PC-3 (cell line): ENCODE results near the gene LITAF. TPM values are rescaled to one million over a fixed set of nuclear protein-coding genes. Genes with fewer than 3 reads are reported as not detected.

Source experiments
- ATAC-seq: fragments of 200-7000 bp; cut with Tn5 transposase; 2 replicates; pipeline ENCODE4 v1.9.1; 2020; ENCODE audit warnings: mild to moderate bottlenecking, moderate library complexity
- BruUV-seq: library from RNA; stranded (reverse); fragments of 400-500 nt; replicated peaks from 2 replicates; lab custom pipeline; 2021; lab: Mats Ljungman, UMichigan
- CTCF ChIA-PET: fragments of 300-600 bp; sonication (Branson Sonifier 250); formaldehyde crosslinking; loops from one replicate; lab custom pipeline; 2022; ENCODE audit warnings: antibody characterized with exemption; lab: Charles Lee
- POLR2A ChIA-PET: fragments of 300-600 bp; sonication (Branson Sonifier 250); formaldehyde crosslinking; loops from one replicate; lab custom pipeline; 2022; ENCODE audit warnings: antibody characterized with exemption; ENCODE audit not compliant: unreplicated experiment; lab: Charles Lee
- DNase-seq: peaks from one replicate; pipeline ENCODE4 v3.0.0-alpha.2; 2015
- H2AFZ ChIP-seq: fragments of 300-600 bp; sonication (generic); 2 replicates; pipeline ENCODE4 v1.6.0; 2016; ENCODE audit warnings: antibody characterized with exemption, low read length
- H3F3A ChIP-seq: fragments of 300-600 bp; sonication (generic); one replicate; pipeline ENCODE4 v1.6.0; 2017; ENCODE audit warnings: antibody characterized with exemption, low read length, control low read depth, mild to moderate bottlenecking; ENCODE audit not compliant: unreplicated experiment
- H3K27ac ChIP-seq: fragments of 300-600 bp; sonication (generic); 2 replicates; pipeline ENCODE4 v1.5.1; 2016; ENCODE audit warnings: mild to moderate bottlenecking, low read length
- H3K27me3 ChIP-seq: fragments of 300-600 bp; sonication (generic); 2 replicates; pipeline ENCODE4 v1.6.1; 2016; ENCODE audit warnings: low read length, mixed read lengths
- H3K36me3 ChIP-seq: fragments of 300-600 bp; sonication (generic); 2 replicates; pipeline ENCODE4 v1.6.1; 2016; ENCODE audit warnings: low read depth, mixed run types, low read length, mixed read lengths
- H3K4me1 ChIP-seq: fragments of 300-600 bp; sonication (generic); 2 replicates; pipeline ENCODE4 v1.5.1; 2016; ENCODE audit warnings: low read length; ENCODE audit not compliant: insufficient read depth
- H3K4me2 ChIP-seq: fragments of 300-600 bp; sonication (generic); 2 replicates; pipeline ENCODE4 v1.6.0; 2016; ENCODE audit warnings: low read length
- H3K4me3 ChIP-seq: fragments of 300-600 bp; sonication (generic); 2 replicates; pipeline ENCODE4 v1.5.1; 2016; ENCODE audit warnings: mild to moderate bottlenecking, low read length, mixed read lengths
- H3K79me2 ChIP-seq: fragments of 300-600 bp; sonication (generic); 2 replicates; pipeline ENCODE4 v1.6.1; 2017; ENCODE audit warnings: low read length, mixed read lengths
- H3K9ac ChIP-seq: fragments of 300-600 bp; sonication (generic); 2 replicates; pipeline ENCODE4 v1.6.0; 2016; ENCODE audit warnings: mild to moderate bottlenecking, low read length
- H3K9me2 ChIP-seq: fragments of 300-600 bp; sonication (generic); replicated peaks from 2 replicates; pipeline ENCODE4 v1.6.1; 2016; ENCODE audit warnings: mixed run types, low read length, mixed read lengths
- H3K9me3 ChIP-seq: fragments of 300-600 bp; sonication (generic); 2 replicates; pipeline ENCODE4 v1.6.1; 2016; ENCODE audit warnings: low read length, mixed read lengths
- H4K20me1 ChIP-seq: fragments of 300-600 bp; sonication (generic); 2 replicates; pipeline ENCODE4 v1.6.1; 2016; ENCODE audit warnings: low read length, mixed read lengths
- CTCF ChIP-seq: fragments of 300-600 bp; sonication (generic); conservative IDR thresholded peaks from 2 replicates; pipeline ENCODE4 v1.5.1; 2017; ENCODE audit warnings: antibody characterized with exemption, low read depth, mild to moderate bottlenecking, low read length
- EZH2 ChIP-seq: fragments of 300-600 bp; sonication (generic); IDR thresholded peaks from one replicate; pipeline ENCODE4 v1.6.1; 2017; ENCODE audit warnings: antibody characterized with exemption, mild to moderate bottlenecking, low read length; ENCODE audit not compliant: unreplicated experiment
- EZH2phosphoT487 ChIP-seq: fragments of 300-600 bp; sonication (generic); IDR thresholded peaks from 2 replicates; pipeline ENCODE4 v1.6.1; 2018; ENCODE audit warnings: mild to moderate bottlenecking, antibody characterized with exemption, low read length, borderline replicate concordance
- intact Hi-C: fragments of 100-400 bp; cut with micrococcal nuclease; formaldehyde crosslinking; loops from 2 replicates; pipeline ENCODE4 v1.9.0; 2023
- total RNA-seq: library from RNA; depleted of rRNA; stranded (reverse); fragments of >200 nt; gene quantifications from 2 replicates; pipeline ENCODE4 v1.2.3, GENCODE V29; 2014

The LITAF gene
- total RNA-seq, 1 experiment from 2014 or later: 13.1 TPM

- H4K20me1 ChIP-seq: no peaks in the 10 kb centered on the region
- DNase-seq: no peak
- no peak overlapping the region for H3K4me3 ChIP-seq
- no peak overlapping the region for H3K4me2 ChIP-seq
- H3K4me1 ChIP-seq: no peaks in the 10 kb centered on the region
- intact Hi-C loops: no loop called here
- no peaks in the 10 kb centered on the region for H3K9me2 ChIP-seq
- no peak for TF ChIP-seq CTCF
- no peak for TF ChIP-seq EZH2
- no peak for TF ChIP-seq EZH2phosphoT487
- BruUV-seq: no TSS peak
- H3K79me2 ChIP-seq: no peaks in the 10 kb centered on the region
- no peak for ATAC-seq
- no peaks in the 10 kb centered on the region for H3F3A ChIP-seq
- ChIA-PET POLR2A (no interaction called here), CTCF (no interaction called here)
- no peak overlapping the region for H3K27ac ChIP-seq
- H3K36me3 ChIP-seq: no peaks in the 10 kb centered on the region
- H2AFZ ChIP-seq: no peak overlapping the region
- no peaks in the 10 kb centered on the region for H3K27me3 ChIP-seq
- H3K9me3 ChIP-seq: no peaks in the 10 kb centered on the region
- H3K9ac ChIP-seq: no peak overlapping the region
Observed at GRCh38 chr16:11611871-11612664, 25.3 kb upstream of the LITAF start.

DNA sequence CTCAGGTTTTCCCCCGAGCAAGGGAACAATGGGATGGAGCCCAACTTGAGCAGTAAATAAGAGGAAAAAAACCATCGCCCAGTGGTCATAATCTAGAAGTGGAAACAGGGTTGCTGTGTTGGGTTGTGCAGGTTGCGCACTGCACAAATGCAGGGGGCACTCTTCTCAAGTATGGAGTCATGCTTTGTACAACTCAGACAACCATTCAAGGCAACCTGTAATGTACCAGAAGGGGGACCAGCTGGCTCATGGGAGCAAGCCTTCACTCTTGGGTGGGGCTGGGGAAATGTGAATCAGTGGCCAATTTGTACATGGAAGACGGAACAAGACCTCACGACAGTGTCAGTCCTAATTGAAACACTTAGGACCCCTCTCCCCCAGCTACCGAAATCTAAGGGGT is 23.9 kb upstream of the LITAF start:
- H3K4me1 ChIP-seq: no peaks in the 10 kb centered on the region
- no peaks in the 10 kb centered on the region for H4K20me1 ChIP-seq
- H3K36me3 ChIP-seq: no peaks in the 10 kb centered on the region
- ChIA-PET CTCF (no interaction called here), POLR2A (no interaction called here)
- ATAC-seq (no peak), DNase-seq (no peak)
- no peaks in the 10 kb centered on the region for H3K79me2 ChIP-seq
- H3K4me3 ChIP-seq: no peak overlapping the region
- H3K9ac ChIP-seq: no peak overlapping the region
- H3K9me3 ChIP-seq: no peaks in the 10 kb centered on the region
- TF ChIP-seq EZH2: no peak
- TF ChIP-seq CTCF: no peak
- TF ChIP-seq EZH2phosphoT487: no peak
- intact Hi-C loops: no loop called here
- BruUV-seq: no TSS peak
- no peaks in the 10 kb centered on the region for H3K27me3 ChIP-seq
- no peak overlapping the region for H3K27ac ChIP-seq
- H3K9me2 ChIP-seq: no peaks in the 10 kb centered on the region
- no peak overlapping the region for H2AFZ ChIP-seq
- H3F3A ChIP-seq: no peaks in the 10 kb centered on the region
- H3K4me2 ChIP-seq: no peak overlapping the region

- Histone ChIP-seq H3K4me1 (no peaks in the 10 kb centered on the region), H3K27ac (no peak overlapping the region), H3K4me3 (no peak overlapping the region), H3K9me3 (no peaks in the 10 kb centered on the region), H3K27me3 (no peaks in the 10 kb centered on the region), H3K4me2 (no peak overlapping the region), H2AFZ (no peak overlapping the region), H4K20me1 (no peaks in the 10 kb centered on the region), H3K9ac (no peak overlapping the region), H3K79me2 (no peaks in the 10 kb centered on the region), H3F3A (no peaks in the 10 kb centered on the region), H3K9me2 (no peaks in the 10 kb centered on the region), H3K36me3 (no peaks in the 10 kb centered on the region)
- ATAC-seq (no peak), DNase-seq (no peak)
- POLR2A ChIA-PET: no interaction called here
- intact Hi-C loops: no loop called here
- no TSS peak for BruUV-seq
- CTCF ChIA-PET: no interaction called here
- TF ChIP-seq CTCF (no peak), EZH2phosphoT487 (no peak), EZH2 (no peak)
Observed at GRCh38 chr16:11610121-11610505, 23.4 kb upstream of the LITAF start.
